Neuron (in vitro differentiated cells): ENCODE measurements around the gene PTMS.

Source experiments
- H2AFZ ChIP-seq: one replicate; pipeline ENCODE4 v1.6.1; 2013; ENCODE audit warnings: low read depth, mild to moderate bottlenecking, inconsistent platforms, low read length, moderate library complexity
- H3K27me3 ChIP-seq: one replicate; pipeline ENCODE4 v1.6.1; 2013; ENCODE audit warnings: low read length; ENCODE audit not compliant: insufficient read depth
- H3K36me3 ChIP-seq: one replicate; pipeline ENCODE4 v1.6.1; 2013; ENCODE audit warnings: low read length; ENCODE audit not compliant: insufficient read depth
- H3K4me1 ChIP-seq: one replicate; pipeline ENCODE4 v1.6.1; 2013; ENCODE audit warnings: low read length; ENCODE audit not compliant: insufficient read depth
- H3K4me3 ChIP-seq: 2 replicates; pipeline ENCODE4 v1.5.1; 2013; ENCODE audit warnings: mild to moderate bottlenecking, low read length, moderate library complexity
- H3K9me3 ChIP-seq: one replicate; pipeline ENCODE4 v1.6.1; 2013; ENCODE audit warnings: low read length

The PTMS gene

DNA sequence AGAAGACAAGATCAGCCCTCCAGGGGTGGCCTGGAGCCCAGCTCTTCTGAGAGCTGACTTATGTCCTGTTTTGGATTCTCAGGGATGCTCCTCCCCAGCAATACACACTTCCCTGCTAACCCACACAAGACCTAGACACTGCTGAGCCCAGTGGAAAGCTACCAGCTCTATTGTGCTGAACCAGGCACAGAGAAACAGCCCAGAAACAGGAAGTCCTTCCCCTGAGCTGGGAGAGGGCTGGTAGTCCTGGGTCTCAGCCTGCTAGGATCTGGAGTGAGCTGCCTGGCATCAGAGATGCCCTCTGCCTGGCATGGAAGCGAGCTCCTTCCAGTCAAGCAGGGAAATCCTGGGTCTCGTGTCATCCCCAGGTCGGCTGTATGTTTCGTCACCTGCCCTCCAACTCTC lies 4.9 kb downstream of the PTMS start:
- Histone ChIP-seq H2AFZ (no peak overlapping the region), H3K36me3 (peaks cover 40% of the 10 kb centered on the region), H3K4me1 (peaks cover 33% of the 10 kb centered on the region), H3K9me3 (no peaks in the 10 kb centered on the region), H3K27me3 (no peaks in the 10 kb centered on the region), H3K4me3 (no peak overlapping the region)

DNA sequence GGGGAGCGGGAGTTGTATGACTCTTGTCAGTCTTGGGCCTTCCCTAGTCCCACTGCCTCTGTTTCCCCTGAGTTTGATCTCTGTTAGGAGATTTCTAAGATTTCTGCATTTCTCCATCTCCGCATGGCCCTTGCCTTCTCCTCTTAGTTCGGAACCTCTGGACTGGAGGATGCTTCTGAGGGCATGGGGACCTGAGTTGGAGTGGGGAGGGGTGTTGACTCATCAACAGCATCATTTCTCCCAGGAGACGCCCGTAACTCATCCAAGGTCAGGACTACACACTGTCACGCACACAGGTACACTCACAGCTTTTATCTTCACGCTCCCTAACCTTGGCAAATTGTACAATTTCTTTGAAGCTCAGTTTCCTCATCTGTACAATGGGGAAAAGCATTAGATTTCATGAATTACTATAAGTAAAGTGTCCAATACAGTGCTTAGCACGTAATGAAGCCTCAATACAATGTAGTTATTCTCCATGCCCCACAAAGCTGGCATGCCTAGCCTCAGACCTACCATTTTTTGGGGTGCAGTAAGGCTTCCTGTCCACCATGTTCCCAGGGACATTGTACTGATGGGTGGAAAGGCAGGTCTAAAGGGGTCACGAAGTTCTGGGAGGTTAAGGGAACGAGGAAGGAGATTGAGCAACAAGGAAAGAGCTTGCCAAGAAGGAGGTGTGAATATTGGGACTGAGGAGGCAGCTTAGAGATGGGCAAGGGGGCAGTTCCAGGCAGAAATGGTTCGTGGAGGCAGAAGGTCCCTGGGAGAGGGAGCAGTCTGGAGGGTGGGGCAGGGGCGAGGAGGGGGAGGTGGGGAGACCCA lies 5.6 kb downstream of the PTMS start:
- H3K9me3 ChIP-seq, result no peaks in the 10 kb centered on the region
- H3K27me3 ChIP-seq, result no peaks in the 10 kb centered on the region
- H2AFZ ChIP-seq, result no peak overlapping the region
- no peak overlapping the region for H3K4me3 ChIP-seq
- peaks cover 33% of the 10 kb centered on the region for H3K4me1 ChIP-seq
- peaks cover 42% of the 10 kb centered on the region for H3K36me3 ChIP-seq

DNA sequence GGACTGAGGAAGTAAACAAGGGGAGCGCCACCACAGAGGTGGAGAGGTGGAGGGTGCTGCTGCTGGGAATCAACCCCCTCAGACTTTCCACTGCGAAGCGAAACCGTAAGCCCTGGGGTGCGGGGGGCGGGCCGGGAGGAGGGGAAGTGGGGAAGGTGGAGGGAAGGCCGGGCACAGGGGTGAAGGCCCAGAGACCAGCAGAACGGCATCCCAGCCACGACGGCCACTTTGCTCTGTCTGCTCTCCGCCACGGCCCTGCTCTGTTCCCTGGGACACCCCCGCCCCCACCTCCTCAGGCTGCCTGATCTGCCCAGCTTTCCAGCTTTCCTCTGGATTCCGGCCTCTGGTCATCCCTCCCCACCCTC lies 6.2 kb downstream of the PTMS start, which contains the start of gene LAG3:
LAG3 (plus strand) TSS at position 190 of the 365 bp plus-strand sequence. CDS start 333 bp downstream, outside the sequence.
- Histone ChIP-seq H3K9me3 (no peaks in the 10 kb centered on the region), H3K36me3 (peaks cover 42% of the 10 kb centered on the region), H3K4me1 (peaks cover 33% of the 10 kb centered on the region), H2AFZ (no peak within 1 kb of the TSS), H3K4me3 (no peak within 1 kb of the TSS), H3K27me3 (no peaks in the 10 kb centered on the region)

DNA sequence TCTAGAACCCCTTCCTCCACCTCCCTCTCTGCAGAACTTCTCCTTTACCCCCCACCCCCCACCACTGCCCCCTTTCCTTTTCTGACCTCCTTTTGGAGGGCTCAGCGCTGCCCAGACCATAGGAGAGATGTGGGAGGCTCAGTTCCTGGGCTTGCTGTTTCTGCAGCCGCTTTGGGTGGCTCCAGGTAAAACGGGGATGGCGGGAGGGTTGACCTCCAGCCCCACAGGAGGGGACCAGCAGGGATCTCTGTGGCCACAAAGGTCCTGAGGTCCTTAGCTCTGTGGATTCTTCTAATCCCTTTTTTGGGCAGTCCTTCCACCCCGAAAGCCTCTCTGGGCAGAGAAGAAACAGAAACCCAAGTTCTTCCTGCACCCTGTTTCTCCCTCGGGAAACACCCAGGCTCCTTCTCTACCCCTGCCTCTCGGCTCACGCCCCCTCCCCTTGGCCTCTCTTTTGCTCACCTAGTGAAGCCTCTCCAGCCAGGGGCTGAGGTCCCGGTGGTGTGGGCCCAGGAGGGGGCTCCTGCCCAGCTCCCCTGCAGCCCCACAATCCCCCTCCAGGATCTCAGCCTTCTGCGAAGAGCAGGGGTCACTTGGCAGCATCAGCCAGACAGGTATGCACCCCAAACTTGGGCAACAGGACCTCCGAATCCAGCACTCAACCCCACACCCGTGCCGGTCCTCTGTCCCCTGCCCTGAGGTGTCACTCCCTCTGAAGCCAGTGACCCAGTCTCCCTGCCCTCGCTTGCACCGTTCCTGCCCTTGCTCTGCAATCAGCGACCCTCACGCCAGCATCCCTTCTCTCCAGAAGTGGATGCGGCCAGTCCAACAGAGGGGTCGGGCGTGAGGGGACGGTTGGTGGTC lies 6.8 kb downstream of the PTMS start:
- no peak overlapping the region for H2AFZ ChIP-seq
- H3K36me3 ChIP-seq, result peaks cover 42% of the 10 kb centered on the region
- H3K4me1 ChIP-seq, result peaks cover 37% of the 10 kb centered on the region
- H3K9me3 ChIP-seq, result no peaks in the 10 kb centered on the region
- no peak overlapping the region for H3K4me3 ChIP-seq
- no peaks in the 10 kb centered on the region for H3K27me3 ChIP-seq

DNA sequence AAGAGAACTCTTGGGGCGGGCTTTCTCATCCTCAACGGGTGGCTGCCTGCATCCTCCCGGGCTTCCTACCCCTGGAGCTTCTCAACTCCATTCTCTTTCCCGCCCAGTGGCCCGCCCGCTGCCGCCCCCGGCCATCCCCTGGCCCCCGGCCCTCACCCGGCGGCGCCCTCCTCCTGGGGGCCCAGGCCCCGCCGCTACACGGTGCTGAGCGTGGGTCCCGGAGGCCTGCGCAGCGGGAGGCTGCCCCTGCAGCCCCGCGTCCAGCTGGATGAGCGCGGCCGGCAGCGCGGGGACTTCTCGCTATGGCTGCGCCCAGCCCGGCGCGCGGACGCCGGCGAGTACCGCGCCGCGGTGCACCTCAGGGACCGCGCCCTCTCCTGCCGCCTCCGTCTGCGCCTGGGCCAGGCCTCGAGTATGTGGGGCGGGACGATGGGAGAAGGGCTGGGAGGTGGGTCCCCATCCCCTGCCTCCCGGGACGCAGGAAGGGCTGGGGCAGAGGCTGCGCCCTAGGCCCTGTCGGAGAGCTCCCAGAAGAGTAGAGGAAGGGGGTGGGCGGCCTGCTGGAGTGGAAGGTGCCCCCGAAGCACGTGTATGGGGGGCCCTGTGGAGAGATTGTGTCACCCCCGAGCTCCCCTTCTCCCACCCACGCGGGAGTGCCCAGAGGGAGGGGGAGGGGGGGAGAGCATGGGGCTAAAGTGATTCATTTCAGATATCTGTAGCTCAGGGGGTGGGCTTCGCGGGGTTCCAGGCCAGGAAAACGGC lies 7.6 kb downstream of the PTMS start:
- Histone ChIP-seq H3K4me3 (no peak overlapping the region), H3K36me3 (peaks cover 42% of the 10 kb centered on the region), H2AFZ (no peak overlapping the region), H3K4me1 (peaks cover 38% of the 10 kb centered on the region), H3K27me3 (no peaks in the 10 kb centered on the region), H3K9me3 (no peaks in the 10 kb centered on the region)

DNA sequence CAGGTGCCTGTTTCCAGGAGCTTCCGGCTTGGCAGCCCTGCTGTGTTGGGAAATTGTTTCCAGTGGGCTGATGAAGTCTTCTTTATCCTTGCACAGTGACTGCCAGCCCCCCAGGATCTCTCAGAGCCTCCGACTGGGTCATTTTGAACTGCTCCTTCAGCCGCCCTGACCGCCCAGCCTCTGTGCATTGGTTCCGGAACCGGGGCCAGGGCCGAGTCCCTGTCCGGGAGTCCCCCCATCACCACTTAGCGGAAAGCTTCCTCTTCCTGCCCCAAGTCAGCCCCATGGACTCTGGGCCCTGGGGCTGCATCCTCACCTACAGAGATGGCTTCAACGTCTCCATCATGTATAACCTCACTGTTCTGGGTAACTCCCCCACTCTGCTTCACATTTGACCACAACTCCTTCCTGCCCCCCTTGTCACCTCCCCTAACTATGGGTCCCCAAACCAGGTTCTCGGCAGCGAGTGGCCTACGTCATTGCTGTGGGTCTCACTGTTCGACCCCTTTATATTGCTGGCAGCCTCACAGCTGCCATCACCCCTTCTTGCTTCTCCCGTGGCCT lies 8.4 kb downstream of the PTMS start:
- no peak overlapping the region for H3K4me3 ChIP-seq
- H3K9me3 ChIP-seq, result no peaks in the 10 kb centered on the region
- no peak overlapping the region for H2AFZ ChIP-seq
- H3K4me1 ChIP-seq, result peaks cover 36% of the 10 kb centered on the region
- no peaks in the 10 kb centered on the region for H3K27me3 ChIP-seq
- peaks cover 37% of the 10 kb centered on the region for H3K36me3 ChIP-seq

DNA sequence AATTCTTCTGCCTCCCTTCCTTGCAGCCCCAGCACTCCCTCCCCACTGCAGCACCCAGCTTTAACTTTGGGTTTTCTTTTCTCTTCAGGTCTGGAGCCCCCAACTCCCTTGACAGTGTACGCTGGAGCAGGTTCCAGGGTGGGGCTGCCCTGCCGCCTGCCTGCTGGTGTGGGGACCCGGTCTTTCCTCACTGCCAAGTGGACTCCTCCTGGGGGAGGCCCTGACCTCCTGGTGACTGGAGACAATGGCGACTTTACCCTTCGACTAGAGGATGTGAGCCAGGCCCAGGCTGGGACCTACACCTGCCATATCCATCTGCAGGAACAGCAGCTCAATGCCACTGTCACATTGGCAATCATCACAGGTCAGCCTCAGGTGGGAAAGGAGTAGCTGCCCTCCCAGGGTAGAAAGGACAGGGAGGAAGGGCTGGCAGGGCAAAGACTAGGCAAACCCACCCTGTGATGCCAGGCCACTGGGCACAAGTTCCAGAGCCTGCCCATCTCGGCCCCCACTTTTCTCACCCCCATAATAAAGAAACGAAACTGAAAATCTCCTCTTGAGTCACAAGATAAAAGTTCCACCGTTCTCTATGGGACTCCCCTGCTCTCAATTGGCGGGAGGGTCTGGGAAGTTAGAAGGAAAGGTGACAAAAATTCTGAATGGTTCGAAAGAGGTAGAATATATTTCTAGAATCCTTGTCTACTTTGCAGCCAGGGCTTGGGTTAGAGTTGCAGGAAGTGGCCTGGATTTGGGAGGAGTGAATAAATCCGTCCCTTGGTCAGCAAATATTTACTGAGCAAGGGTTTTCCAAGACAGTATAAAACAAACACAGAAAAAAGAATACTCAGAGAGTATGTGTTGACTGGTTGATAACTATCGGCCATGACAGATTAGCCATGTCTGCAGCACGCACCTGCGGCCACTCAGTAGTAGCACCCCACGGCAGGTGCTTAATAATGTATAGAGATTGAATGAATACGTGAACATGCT lies 9.3 kb downstream of the PTMS start:
- Histone ChIP-seq H3K27me3 (no peaks in the 10 kb centered on the region), H2AFZ (no peak overlapping the region), H3K9me3 (no peaks in the 10 kb centered on the region), H3K36me3 (peaks cover 28% of the 10 kb centered on the region), H3K4me1 (peaks cover 31% of the 10 kb centered on the region), H3K4me3 (no peak overlapping the region)

DNA sequence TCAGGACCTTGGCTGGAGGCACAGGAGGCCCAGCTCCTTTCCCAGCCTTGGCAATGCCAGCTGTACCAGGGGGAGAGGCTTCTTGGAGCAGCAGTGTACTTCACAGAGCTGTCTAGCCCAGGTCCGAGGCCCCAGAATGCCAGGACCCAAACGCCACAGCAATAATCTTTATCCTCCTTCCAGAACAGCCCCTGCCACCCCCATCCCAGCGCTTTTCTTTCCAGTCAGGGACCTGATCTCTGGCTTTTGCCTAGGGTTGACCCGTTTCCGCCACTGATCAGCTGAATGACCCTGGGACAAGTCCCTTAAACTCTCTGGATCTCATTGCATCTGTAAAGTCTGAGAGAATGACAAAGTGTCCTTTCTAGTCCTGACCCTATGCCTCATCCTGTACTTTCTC lies 11.2 kb downstream of the PTMS start:
- no peak overlapping the region for H2AFZ ChIP-seq
- H3K36me3 ChIP-seq, result peaks cover 16% of the 10 kb centered on the region
- H3K9me3 ChIP-seq, result no peaks in the 10 kb centered on the region
- H3K4me1 ChIP-seq, result peaks cover 22% of the 10 kb centered on the region
- no peaks in the 10 kb centered on the region for H3K27me3 ChIP-seq
- no peak overlapping the region for H3K4me3 ChIP-seq

DNA sequence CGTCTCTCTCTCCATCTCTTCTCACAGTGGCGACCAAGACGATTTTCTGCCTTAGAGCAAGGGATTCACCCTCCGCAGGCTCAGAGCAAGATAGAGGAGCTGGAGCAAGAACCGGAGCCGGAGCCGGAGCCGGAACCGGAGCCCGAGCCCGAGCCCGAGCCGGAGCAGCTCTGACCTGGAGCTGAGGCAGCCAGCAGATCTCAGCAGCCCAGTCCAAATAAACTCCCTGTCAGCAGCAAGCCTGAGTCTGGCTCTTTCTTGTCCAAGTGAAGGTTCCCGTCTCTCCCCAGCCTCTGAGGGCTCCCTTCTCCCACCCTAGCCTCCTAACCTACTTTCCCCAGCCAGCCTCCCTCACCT lies 12.0 kb downstream of the PTMS start:
- H2AFZ ChIP-seq, result no peak overlapping the region
- peak overlapping the region; percentile 9 for H3K4me3 ChIP-seq
- H3K4me1 ChIP-seq, result peaks cover 22% of the 10 kb centered on the region
- H3K27me3 ChIP-seq, result no peaks in the 10 kb centered on the region
- H3K36me3 ChIP-seq, result peaks cover 16% of the 10 kb centered on the region
- no peaks in the 10 kb centered on the region for H3K9me3 ChIP-seq

DNA sequence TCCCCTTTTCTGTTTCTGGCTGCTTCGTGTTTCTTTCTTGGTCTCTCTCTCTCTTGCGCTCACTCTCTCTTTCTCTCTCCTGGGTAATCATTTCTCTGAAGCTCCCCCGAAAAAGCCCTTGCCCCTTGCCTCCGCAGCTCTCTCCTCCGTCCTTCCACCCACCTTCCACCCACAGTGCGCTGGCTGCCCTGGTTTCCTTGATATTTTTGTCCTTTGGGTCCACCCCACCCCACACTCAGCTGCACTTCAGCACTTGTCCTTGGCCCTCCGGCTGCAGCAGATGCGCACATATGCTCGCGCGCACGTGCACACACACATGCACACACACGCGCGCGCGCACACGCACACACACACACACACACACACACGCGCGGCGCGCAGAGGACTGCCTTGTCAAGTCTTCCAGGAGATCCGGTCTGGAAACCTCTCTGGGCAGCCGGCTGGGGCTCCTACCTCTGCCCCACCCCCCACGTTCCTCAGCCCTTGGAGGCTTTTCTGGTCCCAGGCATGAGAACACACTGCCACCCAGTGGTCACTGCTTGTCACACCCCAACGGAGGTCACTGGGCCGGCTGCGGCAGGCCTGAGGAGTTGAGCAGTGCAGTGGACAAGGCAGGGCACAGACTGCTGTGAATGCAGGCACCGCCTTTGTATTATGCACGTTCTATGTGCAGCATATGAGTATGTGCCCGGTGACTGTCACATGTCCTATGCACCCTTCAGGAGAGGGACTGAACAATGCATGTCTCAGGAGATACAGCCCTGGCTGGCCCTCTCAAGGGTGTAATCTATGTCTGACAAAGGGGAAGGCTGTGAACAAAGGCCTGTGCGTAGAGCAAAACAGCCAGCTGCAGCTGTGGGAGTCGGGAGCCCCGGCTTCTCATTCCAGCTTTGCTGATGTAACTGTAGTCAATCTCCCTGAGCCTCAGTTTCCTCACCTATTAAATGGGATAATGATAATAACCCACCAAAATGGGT lies 12.7 kb downstream of the PTMS start:
- H3K27me3 ChIP-seq, result no peaks in the 10 kb centered on the region
- H3K4me3 ChIP-seq, result peak overlapping the region; percentile 22
- H2AFZ ChIP-seq, result no peak overlapping the region
- peaks cover 29% of the 10 kb centered on the region for H3K4me1 ChIP-seq
- H3K36me3 ChIP-seq, result peaks cover 16% of the 10 kb centered on the region
- no peaks in the 10 kb centered on the region for H3K9me3 ChIP-seq

DNA sequence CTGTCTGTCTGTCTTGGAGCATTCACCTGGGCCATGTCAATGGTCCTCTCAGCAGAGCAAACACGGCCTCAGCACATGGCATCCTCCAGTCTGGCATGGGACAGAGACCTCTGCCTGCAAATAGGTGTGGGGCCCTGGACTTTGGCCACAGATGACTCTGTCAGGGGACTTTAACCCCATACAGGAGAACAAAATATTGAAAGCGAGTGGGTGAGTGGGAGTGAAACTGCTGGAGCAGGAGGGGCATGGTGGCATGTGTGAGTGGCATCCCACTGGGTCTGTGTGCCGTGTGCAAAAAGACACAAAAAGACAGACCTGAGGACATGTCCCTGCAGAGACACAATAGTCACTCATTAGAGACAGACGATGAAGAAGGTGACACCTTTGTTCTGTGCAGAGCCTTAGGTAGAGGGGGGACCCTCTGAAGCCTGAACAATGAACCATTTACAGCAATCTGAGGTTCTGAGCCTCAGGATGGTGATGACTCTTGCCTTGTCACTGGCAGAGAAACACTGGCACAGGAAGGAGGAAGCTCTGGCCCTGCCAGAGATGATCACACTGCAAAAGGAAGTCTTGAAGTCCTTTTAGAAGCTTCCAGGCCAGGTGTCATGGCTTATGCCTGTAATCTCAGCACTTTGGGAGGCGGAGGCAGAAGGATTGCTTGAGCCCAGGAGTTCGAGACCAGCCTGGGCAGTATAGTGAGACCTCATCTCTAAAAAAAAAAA lies 13.7 kb downstream of the PTMS start:
- Histone ChIP-seq H3K4me3 (no peak overlapping the region), H2AFZ (no peak overlapping the region), H3K4me1 (peaks cover 30% of the 10 kb centered on the region), H3K27me3 (no peaks in the 10 kb centered on the region), H3K9me3 (no peaks in the 10 kb centered on the region), H3K36me3 (peaks cover 12% of the 10 kb centered on the region)
